ENCODE results near the gene FNDC11. TPM values are rescaled to one million over a fixed set of nuclear protein-coding genes. Genes with fewer than 3 reads are reported as not detected.
"Not testable (repeated sequence)": the region's sequence is repeated elsewhere in the genome, so short reads cannot be mapped to it uniquely, and the experiment has no call there.

The FNDC11 gene
- total RNA-seq, 1 donor from 2014 or later, result 2.4 TPM

- DNase-seq, result not testable (repeated sequence)
These were observed 47.7 kb downstream of the FNDC11 start for GRCh38 chr20:63601679-63602078.

GRCh38 chr20:63602321-63602720 is 48.4 kb downstream of the FNDC11 start:
- DNase-seq, result no peak

Other genes with a start within 250 kb of the FNDC11 start
- not detected in 2 replicates for gene CHRNA4, start 192.8 kb upstream of the FNDC11 start, total RNA-seq
- gene KCNQ2, start 81.5 kb upstream of the FNDC11 start, total RNA-seq, result not detected in 2 replicates
- gene EEF1A2, start 55.1 kb upstream of the FNDC11 start, total RNA-seq, result 5.0 and 5.3 TPM in 2 replicates
- gene PPDPF, start 33.4 kb upstream of the FNDC11 start, total RNA-seq, result 19.9 and 37.3 TPM in 2 replicates
- under 0.01 and 0.05 TPM in 2 replicates for gene PTK6, start 16.8 kb upstream of the FNDC11 start, total RNA-seq
- not detected in 2 replicates for gene SRMS, start 6.4 kb upstream of the FNDC11 start, total RNA-seq
- 54.8 and 64.0 TPM in 2 replicates for gene HELZ2, start 20.1 kb downstream of the FNDC11 start, total RNA-seq
- 10.9 and 18.7 TPM in 2 replicates for gene GMEB2, start 72.9 kb downstream of the FNDC11 start, total RNA-seq
- gene STMN3, start 99.3 kb downstream of the FNDC11 start, total RNA-seq, result 0.85 and 1.2 TPM in 2 replicates
- 13.4 and 17.9 TPM in 2 replicates for gene RTEL1, start 104.2 kb downstream of the FNDC11 start, total RNA-seq
- gene TNFRSF6B, start 142.5 kb downstream of the FNDC11 start, total RNA-seq, result 16.8 and 22.0 TPM in 2 replicates
- gene ARFRP1, start 153.8 kb downstream of the FNDC11 start, total RNA-seq, result 46.9 and 48.3 TPM in 2 replicates
- gene ZGPAT, start 153.9 kb downstream of the FNDC11 start, total RNA-seq, result 25.6 and 29.1 TPM in 2 replicates
- 3.4 and 3.7 TPM in 2 replicates for gene LIME1, start 182.5 kb downstream of the FNDC11 start, total RNA-seq
- 11.7 and 24.1 TPM in 2 replicates for gene SLC2A4RG, start 185.6 kb downstream of the FNDC11 start, total RNA-seq

All from dermis blood vessel endothelial cell (primary cell).